HuH-7 (cell line): Measurements from ENCODE around the gene ACAA1.
"Not testable (repeated sequence)": the region's sequence is repeated elsewhere in the genome, so short reads cannot be mapped to it uniquely, and the experiment has no call there.

Experiments used
- DNase-seq: peaks from one replicate; pipeline ENCODE4 v3.0.0; 2011; ENCODE audit warnings: low spot score

The ACAA1 gene

DNA sequence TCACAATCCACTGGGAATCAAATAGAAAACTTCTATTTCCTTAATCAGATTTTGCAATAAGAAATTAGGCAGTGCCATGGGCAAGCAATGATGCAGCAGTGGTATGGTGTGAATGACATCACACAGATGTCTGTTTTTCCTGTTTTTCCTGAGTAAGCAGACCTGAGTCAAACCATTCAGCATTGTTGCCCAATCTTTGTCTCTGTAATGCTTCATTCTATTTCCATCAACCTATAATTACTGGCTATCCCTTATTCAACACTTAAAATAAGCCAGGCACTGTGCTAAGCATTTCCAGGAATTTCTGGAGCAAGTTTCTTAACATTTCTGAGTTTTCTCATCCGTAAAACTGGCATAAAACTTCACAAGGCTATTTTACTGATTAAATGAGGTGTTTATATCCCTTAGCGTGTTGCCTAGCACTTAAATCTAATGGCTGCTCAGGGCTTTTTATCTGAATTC is 17.1 kb upstream of the ACAA1 start:
- no peak for DNase-seq

GRCh38 chr3:38153221-38153620 is 16.3 kb upstream of the ACAA1 start:
- DNase-seq, result no peak

DNA sequence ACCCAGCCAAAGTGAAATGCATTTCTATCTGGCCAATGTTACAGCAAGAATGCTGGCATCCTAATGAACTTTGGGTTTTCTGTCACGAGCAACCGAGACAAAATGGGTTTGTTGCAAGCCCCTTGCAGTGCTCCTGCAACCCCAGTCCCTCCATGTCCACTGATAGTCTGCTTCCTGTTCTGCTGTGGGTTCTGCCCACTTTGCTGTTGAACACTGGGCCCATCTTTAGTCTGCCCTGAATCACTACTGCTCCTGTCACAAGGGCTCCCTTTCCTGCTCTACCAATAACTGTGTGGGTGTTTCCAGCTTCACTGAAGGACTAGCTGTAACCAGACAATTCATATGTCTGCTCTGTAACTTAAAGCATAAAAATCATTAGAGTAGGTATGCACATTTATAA is 15.7 kb upstream of the ACAA1 start:
- no peak for DNase-seq

DNA sequence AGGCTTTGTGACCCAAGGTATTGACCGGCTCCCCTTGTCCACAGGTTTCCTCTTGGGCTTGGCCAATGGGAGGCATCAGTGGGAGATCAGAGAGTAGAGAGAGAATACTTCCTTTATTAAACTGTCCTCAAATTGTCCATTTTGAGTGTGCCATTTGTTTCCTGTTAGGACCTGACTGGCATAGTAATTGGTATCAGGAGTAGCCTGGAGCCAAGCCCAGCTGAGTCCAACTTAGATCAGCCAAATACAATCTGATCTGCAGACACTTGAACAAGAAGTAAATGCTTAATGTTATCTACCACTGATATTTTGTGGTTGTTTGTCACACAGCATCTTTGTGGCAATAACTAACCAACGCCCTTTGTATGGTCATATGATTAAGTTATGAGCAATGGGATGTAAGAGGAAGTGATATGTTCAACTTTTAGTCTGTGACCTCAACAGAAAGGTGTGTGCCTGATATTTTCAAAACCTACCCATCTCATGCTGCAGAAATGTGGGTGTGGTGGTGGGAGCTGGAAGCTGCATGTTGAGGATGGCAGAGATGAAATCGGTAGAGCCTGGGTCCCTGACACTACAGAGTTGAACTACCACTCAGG is 14.8 kb upstream of the ACAA1 start:
- no peak for DNase-seq

DNA sequence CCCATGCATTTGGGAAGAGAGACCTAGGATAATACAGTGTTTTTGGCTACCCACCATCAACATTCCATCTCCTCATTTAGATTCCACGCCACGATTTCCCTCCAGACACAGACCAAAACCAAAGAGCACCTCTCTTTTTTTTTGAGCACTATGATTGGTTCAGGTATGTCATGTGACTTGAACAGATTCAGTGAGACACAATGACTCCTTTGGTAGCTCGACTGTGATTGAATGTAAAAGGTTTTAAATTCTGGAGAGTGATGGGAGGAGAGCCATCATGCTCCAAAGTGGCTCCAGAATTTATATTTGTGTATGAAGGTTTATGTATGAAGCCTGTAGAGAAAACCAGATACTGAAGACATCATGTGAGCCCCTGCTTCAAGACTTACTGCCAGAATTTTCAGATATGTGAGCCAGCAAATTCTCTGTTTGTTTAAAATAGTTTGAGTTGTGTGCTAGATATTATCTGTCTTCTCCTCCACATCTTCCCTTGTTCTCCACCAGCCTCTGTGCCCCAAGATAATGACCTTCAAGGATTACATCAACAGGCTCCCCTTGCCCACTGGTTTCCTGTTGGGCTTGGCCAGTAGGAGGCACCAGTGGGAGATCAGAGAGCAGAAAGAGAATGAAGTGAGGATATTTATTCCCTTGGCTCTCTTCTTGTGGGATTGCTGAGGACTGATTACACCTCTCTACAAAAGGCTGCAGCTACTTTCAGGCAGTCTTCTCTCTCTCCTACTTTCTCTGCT is 14.0 kb upstream of the ACAA1 start:
- DNase-seq, result no peak

DNA sequence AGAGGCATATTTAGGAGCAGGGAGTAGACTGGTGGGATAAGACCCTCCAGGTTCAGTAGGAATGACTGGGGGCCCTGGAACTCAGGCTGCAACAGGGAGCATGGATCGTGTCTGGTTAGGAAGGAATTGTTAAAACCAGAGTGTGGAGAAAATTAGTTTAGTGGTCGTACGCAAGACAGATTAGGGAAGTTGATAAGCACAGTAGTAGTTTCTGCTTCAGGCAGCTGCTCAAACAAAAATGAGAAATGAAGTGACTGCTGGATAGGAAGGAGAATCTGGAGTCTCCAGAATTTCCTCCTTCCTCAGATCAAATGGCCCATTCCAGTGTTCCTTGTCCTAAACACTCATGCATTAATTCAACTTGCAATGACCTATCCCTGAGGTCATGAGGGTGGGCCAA is 12.8 kb upstream of the ACAA1 start:
- no peak for DNase-seq

GRCh38 chr3:38148311-38148882 is 11.5 kb upstream of the ACAA1 start:
- no peak for DNase-seq

GRCh38 chr3:38147421-38147820 is 10.5 kb upstream of the ACAA1 start:
- no peak for DNase-seq

DNA sequence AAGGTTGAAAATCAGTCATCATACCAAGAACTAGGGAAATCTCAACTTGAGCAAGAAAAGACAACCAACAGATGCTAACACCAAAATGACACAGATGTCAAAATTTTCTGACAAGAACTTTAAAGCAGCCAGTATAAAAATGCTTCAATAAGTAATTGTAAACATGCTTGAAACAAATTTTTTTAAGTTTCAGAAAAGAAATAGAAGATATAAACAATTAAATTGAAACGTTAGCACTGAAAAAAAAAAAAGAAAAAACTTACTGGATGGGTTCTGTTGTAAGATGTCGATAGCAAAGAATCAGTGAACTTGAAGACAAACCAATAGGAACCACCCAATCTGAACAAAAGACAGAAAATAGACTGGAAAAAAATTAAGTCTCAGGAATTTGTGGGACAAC is 9.6 kb upstream of the ACAA1 start:
- DNase-seq, result no peak

DNA sequence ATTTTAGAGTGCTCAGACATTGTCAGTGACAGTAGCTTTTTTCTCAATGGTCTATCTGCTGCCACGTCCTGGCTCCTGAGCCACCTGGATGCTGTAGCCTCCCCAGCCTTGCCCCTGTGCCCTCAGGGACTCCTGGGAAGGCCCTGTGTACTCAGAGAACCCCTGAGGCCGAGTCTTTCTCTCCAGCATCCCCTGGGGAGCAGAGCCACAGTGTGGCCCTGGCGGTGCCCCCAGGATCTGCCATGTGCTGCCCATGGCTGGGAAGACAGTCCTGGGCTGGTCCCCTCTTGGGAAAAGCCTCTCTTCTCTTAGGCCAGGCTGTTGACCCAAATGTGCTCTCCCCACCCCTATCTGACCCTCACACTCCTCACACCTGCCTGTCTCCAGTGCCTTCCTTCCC is 6.6 kb upstream of the ACAA1 start:
- DNase-seq, result no peak

GRCh38 chr3:38142959-38143358 is 6.0 kb upstream of the ACAA1 start:
- no peak for DNase-seq

DNA sequence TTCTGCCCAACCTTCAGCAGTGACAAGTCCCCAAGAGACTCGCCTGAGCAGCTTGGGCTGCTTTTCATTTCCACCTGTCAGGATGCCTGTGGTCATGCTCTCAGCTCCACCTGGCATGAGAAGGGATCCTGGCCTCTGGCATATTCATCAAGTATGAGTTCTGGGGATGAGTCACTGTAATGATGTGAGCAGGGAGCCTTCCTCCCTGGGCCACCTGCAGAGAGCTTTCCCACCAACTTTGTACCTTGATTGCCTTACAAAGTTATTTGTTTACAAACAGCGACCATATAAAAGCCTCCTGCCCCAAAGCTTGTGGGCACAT is 5.0 kb upstream of the ACAA1 start:
- no peak for DNase-seq

- no peak for DNase-seq
Observed at GRCh38 chr3:38141173-38141951, 4.4 kb upstream of the ACAA1 start.

DNA sequence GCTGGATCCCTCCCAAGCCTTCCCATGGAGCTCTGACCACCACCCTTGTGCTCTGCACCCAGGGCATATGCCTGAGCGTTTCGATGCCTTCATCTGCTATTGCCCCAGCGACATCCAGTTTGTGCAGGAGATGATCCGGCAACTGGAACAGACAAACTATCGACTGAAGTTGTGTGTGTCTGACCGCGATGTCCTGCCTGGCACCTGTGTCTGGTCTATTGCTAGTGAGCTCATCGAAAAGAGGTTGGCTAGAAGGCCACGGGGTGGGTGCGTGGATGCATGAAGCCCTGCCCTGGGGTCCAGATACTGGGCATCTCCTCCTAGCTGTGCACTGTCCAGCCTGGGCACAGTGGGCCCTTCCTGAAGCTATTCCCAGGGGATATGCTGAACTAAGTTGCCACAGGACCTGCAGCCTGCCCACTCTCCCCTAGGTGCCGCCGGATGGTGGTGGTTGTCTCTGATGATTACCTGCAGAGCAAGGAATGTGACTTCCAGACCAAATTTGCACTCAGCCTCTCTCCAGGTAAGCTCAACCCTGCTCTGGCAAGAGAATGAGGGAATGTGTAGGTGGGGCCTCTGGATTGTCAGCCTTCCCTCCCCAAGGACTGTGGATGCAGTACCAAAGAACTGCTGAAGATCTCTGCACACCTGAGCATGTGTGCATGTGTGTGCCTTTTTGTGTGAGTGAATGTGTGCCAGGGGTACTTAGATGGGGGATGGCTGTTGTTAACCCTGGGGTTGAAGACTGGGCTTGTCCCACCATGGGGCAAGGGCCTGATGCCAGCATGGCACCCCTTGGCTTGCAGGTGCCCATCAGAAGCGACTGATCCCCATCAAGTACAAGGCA is 3.6 kb upstream of the ACAA1 start:
- DNase-seq, result no peak

GRCh38 chr3:38139652-38140051 is 2.7 kb upstream of the ACAA1 start:
- DNase-seq, result no peak

- no peak for DNase-seq
Observed at GRCh38 chr3:38139191-38139590, 2.3 kb upstream of the ACAA1 start.

DNA sequence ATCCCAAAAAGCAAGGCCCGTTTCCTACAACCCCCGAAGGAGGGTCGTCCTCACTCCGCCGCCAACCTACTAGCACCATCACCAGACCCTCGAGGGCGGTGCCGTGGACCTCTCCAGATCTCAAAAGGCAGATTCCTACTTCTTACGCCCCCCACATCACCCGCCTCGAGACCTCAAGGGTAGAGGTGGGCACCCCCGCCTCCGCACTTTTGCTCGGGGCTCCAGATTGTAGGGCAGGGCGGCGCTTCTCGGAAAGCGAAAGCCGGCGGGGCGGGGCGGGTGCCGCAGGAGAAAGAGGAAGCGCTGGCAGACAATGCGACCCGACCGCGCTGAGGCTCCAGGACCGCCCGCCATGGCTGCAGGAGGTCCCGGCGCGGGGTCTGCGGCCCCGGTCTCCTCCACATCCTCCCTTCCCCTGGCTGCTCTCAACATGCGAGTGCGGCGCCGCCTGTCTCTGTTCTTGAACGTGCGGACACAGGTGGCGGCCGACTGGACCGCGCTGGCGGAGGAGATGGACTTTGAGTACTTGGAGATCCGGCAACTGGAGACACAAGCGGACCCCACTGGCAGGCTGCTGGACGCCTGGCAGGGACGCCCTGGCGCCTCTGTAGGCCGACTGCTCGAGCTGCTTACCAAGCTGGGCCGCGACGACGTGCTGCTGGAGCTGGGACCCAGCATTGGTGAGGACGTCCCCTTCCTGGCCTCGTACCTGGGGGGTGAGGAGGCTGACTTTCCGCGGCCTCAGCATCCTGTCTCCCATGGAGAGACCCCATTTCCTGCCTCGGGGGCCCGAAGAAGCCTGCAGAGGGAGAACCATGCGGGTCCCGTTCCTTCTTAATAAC is 1.6 kb upstream of the ACAA1 start, which contains the start of gene MYD88:
Gene MYD88 (plus strand): TSS at position 313 of the 842 bp plus-strand sequence. CDS start 40 bp downstream, at position 353.
- peak; percentile 56 for DNase-seq

DNA sequence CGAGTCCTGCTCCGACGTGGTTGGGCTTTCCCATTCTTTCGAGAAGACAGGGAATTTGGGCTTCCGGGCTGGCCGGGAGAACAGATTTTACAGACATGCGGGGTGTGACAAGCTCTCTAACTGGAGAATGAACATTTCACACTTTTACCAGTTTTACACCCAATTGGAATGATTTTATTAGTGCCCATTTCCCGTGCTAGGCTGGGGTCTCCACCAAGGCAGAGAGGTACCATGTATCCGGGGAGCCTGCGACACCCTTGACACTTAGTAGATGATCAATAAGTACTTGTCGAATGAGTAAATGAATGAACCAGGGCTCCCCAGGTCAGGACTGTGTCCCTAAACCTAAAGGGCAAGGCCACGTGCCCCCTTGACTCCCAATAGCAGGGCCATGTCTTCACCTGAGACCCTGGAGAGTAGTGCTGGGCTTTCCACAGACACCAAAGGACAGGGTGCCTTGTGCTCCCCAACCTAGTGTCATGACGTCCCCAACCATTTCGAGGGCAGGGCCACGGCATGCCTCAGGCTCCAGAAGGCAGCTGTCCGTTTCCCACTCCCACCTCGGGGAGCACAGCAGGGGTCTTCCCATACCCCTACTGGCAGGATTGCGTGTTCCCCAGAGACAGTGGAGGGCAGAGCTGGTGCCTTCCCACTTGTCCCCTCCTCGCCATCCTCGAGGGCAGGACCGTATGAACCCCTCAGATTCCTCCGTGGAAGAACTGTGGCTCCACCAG is 855 bp upstream of the ACAA1 start:
- no peak for DNase-seq

- no peak for DNase-seq
Observed at GRCh38 chr3:38136393-38136776, 542 bp downstream of the ACAA1 start.

GRCh38 chr3:38135621-38136277 is 1.2 kb downstream of the ACAA1 start:
- not testable (repeated sequence) for DNase-seq
